Uterus (tissue), 2 donors: ENCODE measurements around the gene PLAAT5.

Source experiments
- CTCF ChIP-seq, 4 experiments: fragments of 200-600 bp in 2 of 4; fragments of 450-650 bp in 2 of 4; sonication (generic) in 2 of 4; IDR thresholded peaks; one replicate each; pipeline ENCODE4 v1.5.1; 2016 to 2019; ENCODE audit warnings: antibody characterized with exemption in 4 of 4, mild to moderate bottlenecking in 2 of 4, moderate library complexity in 1 of 4
- POLR2A ChIP-seq, 2 donors: fragments of 450-650 bp; IDR thresholded peaks; one replicate each; pipeline ENCODE4 v1.6.1; 2016; ENCODE audit warnings: antibody characterized with exemption in 2 of 2, mild to moderate bottlenecking in 1 of 2, moderate library complexity in 1 of 2

GRCh38 chr11:63517156-63517555, 26.2 kb upstream of the PLAAT5 start:
- TF ChIP-seq CTCF (IDR thresholded peaks at IDR 0.05) (no peak), POLR2A (IDR thresholded peaks at IDR 0.05) (no peak)
